Measurements from ENCODE around the gene ESYT1. TPM values are rescaled to one million over a fixed set of nuclear protein-coding genes. Genes with fewer than 3 reads are reported as not detected.

The ESYT1 gene
- total and polyA plus RNA-seq, 2 experiments from 2014 or later: 108 to 216 TPM

DNA sequence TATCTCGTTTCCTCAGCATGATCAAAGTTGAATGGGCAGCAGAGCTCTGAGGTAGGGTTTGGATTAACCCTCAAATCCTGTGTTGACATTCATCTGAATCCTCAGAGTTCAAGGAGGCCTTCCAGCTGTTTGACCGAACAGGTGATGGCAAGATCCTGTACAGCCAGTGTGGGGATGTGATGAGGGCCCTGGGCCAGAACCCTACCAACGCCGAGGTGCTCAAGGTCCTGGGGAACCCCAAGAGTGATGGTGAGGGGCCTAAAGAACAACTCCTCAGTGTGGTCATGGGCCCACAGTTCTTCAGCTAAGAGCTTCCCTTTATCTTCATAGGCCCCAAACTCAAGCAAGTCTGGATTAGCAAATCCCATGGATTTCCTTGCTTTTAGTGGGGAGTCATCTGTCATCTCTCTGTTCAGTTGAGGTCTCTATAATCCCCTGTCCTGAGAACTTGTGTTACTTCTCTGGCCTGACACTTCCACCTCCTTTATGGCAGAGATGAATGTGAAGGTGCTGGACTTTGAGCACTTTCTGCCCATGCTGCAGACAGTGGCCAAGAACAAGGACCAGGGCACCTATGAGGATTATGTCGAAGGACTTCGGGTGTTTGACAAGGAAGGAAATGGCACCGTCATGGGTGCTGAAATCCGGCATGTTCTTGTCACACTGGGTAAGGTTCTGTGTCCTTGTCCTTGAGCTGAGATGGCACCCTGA lies 31.6 kb downstream of the ESYT1 start:
- DNase-seq: no peak
- in situ Hi-C loops (cut with MboI): no loop called here
- no peaks in the 10 kb centered on the region for H3K9me3 ChIP-seq (ENCODE audit: low read depth)
- peak overlapping the region; percentile 97 for H3K9ac ChIP-seq
- H3F3A ChIP-seq (ENCODE audit: insufficient read depth): peaks cover 71% of the 10 kb centered on the region
- TF ChIP-seq EZH2phosphoT487 (IDR thresholded peaks at IDR 0.05; ENCODE audit: insufficient read depth, low read depth) (no peak), EZH2 (IDR thresholded peaks at IDR 0.05; ENCODE audit: insufficient read depth, poor library complexity, severe bottlenecking) (no peak)
- H3K27me3 ChIP-seq (replicated peaks; ENCODE audit: insufficient read depth): no peaks in the 10 kb centered on the region
- peak overlapping the region; percentile 99 for H3K4me2 ChIP-seq (ENCODE audit: unreplicated experiment)
- no peak overlapping the region for H2AFZ ChIP-seq
- WGBS, 2 experiments (ENCODE audit: low coverage in 1 of 2, low lambda C conversion rate in 2 of 2, missing lambda C conversion rate in 2 of 2): 16 to 18% methylated on average over 8 of the region's 8 CpGs
- H3K4me1 ChIP-seq (ENCODE audit: insufficient read depth): peaks cover 14% of the 10 kb centered on the region
- H3K79me2 ChIP-seq (ENCODE audit: insufficient read depth): peaks cover 46% of the 10 kb centered on the region
- 0 out of 2 replicates have a peak, but pooled peaks cover 9% of the 10 kb centered on the region for H4K20me1 ChIP-seq (ENCODE audit: insufficient read depth)
- H3K9me2 ChIP-seq (ENCODE audit: insufficient read depth): no peaks in the 10 kb centered on the region
- H3K27ac ChIP-seq: peak overlapping the region; percentile 89
- peak overlapping the region; percentile 85 for H3K4me3 ChIP-seq
- peaks cover 20% of the 10 kb centered on the region for H3K36me3 ChIP-seq (ENCODE audit: low read depth)

DNA sequence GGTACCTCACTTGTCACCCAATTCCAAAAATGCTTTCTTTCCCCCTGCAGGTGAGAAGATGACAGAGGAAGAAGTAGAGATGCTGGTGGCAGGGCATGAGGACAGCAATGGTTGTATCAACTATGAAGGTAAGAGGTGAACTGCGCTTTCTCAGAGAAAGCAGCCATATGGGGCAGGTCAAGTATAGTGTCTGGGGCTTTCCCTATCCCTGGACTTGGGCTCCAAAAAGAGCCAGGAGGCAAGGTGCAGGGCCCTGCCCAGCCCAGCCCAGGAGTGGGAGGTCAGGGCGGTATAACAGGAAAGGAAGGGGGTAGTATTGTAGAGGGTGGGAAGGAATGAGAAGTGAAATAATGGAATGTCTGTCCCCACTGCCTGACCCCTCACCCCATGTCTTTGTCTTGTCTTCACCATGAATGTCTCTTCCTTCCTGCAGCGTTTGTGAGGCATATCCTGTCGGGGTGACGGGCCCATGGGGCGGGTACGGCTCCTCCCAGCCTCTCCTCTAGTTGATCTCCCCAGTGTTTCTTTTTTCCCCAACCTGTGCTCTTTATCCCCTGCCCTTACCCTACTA lies 32.2 kb downstream of the ESYT1 start:
- DNase-seq: peak; percentile 71
- in situ Hi-C loops (cut with MboI): no loop called here
- Histone ChIP-seq H3K27me3 (replicated peaks; ENCODE audit: insufficient read depth) (no peaks in the 10 kb centered on the region), H3K4me2 (ENCODE audit: unreplicated experiment) (peak overlapping the region; percentile 99), H3K9me2 (ENCODE audit: insufficient read depth) (no peaks in the 10 kb centered on the region), H3K4me1 (ENCODE audit: insufficient read depth) (peaks cover 14% of the 10 kb centered on the region), H3K27ac (peak overlapping the region; percentile 89), H3K79me2 (ENCODE audit: insufficient read depth) (peaks cover 46% of the 10 kb centered on the region), H3K36me3 (ENCODE audit: low read depth) (peaks cover 20% of the 10 kb centered on the region), H3F3A (ENCODE audit: insufficient read depth) (peaks cover 78% of the 10 kb centered on the region), H4K20me1 (ENCODE audit: insufficient read depth) (0 out of 2 replicates have a peak, but pooled peaks cover 9% of the 10 kb centered on the region), H2AFZ (no peak overlapping the region), H3K9ac (peak overlapping the region; percentile 97), H3K9me3 (ENCODE audit: low read depth) (no peaks in the 10 kb centered on the region), H3K4me3 (peak overlapping the region; percentile 85)
- WGBS, 2 experiments (ENCODE audit: low coverage in 1 of 2, low lambda C conversion rate in 2 of 2, missing lambda C conversion rate in 2 of 2): 17% methylated on average over 7 of the region's 7 CpGs
- TF ChIP-seq EZH2phosphoT487 (IDR thresholded peaks at IDR 0.05; ENCODE audit: insufficient read depth, low read depth) (no peak), EZH2 (IDR thresholded peaks at IDR 0.05; ENCODE audit: insufficient read depth, poor library complexity, severe bottlenecking) (no peak)

DNA sequence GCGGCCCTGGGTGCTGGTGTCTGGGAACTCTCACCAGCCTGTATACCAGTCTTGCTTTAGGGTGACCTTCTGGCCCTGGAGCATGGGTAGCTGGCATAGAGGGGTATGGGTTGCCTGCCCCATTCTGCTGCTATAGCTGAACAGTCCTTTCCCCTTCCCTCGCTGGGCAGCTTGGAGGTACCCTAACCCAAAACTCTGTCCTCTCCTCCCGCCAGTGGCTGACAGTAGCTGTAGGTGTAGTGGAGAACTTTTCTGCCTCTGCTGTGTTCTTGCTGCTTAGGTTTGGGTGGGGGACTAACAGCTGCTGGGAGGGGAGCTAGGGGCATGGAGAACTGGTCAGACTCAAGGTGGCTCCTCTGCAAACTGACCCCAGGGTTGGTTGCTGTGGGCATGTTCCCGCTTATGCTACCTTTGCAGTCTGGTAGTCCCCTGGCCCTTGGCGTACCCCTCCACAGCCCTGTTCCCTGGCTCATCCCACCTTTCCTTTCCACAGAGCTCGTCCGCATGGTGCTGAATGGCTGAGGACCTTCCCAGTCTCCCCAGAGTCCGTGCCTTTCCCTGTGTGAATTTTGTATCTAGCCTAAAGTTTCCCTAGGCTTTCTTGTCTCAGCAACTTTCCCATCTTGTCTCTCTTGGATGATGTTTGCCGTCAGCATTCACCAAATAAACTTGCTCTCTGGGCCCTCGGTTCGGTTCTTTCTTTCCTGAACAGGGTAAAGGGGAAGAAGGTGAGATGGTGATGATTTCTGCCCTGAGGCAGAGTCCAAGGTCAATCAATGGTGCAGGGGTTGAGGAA lies 33.0 kb downstream of the ESYT1 start:
- Histone ChIP-seq H3K27me3 (replicated peaks; ENCODE audit: insufficient read depth) (no peaks in the 10 kb centered on the region), H3K4me1 (ENCODE audit: insufficient read depth) (peaks cover 14% of the 10 kb centered on the region), H3F3A (ENCODE audit: insufficient read depth) (peaks cover 86% of the 10 kb centered on the region), H2AFZ (no peak overlapping the region), H3K79me2 (ENCODE audit: insufficient read depth) (peaks cover 42% of the 10 kb centered on the region), H3K9me2 (ENCODE audit: insufficient read depth) (no peaks in the 10 kb centered on the region), H3K9ac (peak overlapping the region; percentile 97), H3K36me3 (ENCODE audit: low read depth) (peaks cover 20% of the 10 kb centered on the region), H3K9me3 (ENCODE audit: low read depth) (no peaks in the 10 kb centered on the region), H3K27ac (peak overlapping the region; percentile 89), H4K20me1 (ENCODE audit: insufficient read depth) (0 out of 2 replicates have a peak, but pooled peaks cover 9% of the 10 kb centered on the region), H3K4me3 (peak overlapping the region; percentile 85), H3K4me2 (ENCODE audit: unreplicated experiment) (peak overlapping the region; percentile 99)
- DNase-seq: no peak
- no peak for TF ChIP-seq EZH2phosphoT487 (IDR thresholded peaks at IDR 0.05; ENCODE audit: insufficient read depth, low read depth)
- no peak for TF ChIP-seq EZH2 (IDR thresholded peaks at IDR 0.05; ENCODE audit: insufficient read depth, poor library complexity, severe bottlenecking)
- in situ Hi-C loops (cut with MboI): no loop called here
- WGBS, 2 experiments (ENCODE audit: low coverage in 1 of 2, low lambda C conversion rate in 2 of 2, missing lambda C conversion rate in 2 of 2): 59 to 61% methylated on average over 11 of the region's 11 CpGs

DNA sequence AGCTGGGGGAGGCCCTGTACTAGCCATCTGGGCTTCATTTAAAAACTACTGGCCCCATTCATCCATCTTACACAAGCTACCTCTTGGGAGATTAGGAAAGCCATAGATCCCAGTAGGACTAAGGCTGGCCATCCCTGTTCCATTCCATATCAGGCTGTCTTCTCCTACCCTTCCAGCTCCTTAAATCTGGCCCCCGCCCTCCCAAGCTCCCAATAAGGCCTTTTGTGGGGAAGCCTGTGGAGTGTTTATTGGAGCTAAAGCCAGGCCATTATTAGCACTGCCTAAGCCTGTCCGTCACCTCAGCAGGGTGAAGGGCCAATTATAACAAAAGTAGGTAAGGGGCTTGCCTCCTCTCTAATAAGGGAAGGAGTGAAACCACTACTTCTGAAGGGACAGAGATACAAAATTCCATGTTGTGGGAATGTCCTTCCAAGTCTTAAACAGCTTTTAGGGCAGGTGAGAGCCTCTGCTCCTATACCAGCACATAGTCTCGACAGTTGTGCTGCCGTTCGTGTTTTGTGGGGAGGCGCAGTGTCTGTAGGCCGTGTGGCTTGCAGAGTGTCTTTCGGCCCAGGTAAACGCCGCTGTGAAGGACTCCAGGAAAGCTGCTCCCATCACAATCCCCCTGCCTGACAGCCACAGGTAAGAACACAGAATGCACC lies 33.8 kb downstream of the ESYT1 start:
- WGBS, 2 experiments (ENCODE audit: low coverage in 1 of 2, low lambda C conversion rate in 2 of 2, missing lambda C conversion rate in 2 of 2): 66 to 67% methylated on average over 10 of the region's 10 CpGs
- 0 out of 2 replicates have a peak, but pooled peaks cover 9% of the 10 kb centered on the region for H4K20me1 ChIP-seq (ENCODE audit: insufficient read depth)
- H3K79me2 ChIP-seq (ENCODE audit: insufficient read depth): peaks cover 37% of the 10 kb centered on the region
- peak overlapping the region; percentile 89 for H3K27ac ChIP-seq
- peak; percentile 16 for DNase-seq
- peaks cover 14% of the 10 kb centered on the region for H3K4me1 ChIP-seq (ENCODE audit: insufficient read depth)
- no peaks in the 10 kb centered on the region for H3K9me3 ChIP-seq (ENCODE audit: low read depth)
- H3K27me3 ChIP-seq (replicated peaks; ENCODE audit: insufficient read depth): no peaks in the 10 kb centered on the region
- no peaks in the 10 kb centered on the region for H3K9me2 ChIP-seq (ENCODE audit: insufficient read depth)
- peaks cover 20% of the 10 kb centered on the region for H3K36me3 ChIP-seq (ENCODE audit: low read depth)
- H3K9ac ChIP-seq: peak overlapping the region; percentile 97; the same call in 1 of the 2 replicates
- H2AFZ ChIP-seq: no peak overlapping the region
- peak overlapping the region; percentile 99 for H3K4me2 ChIP-seq (ENCODE audit: unreplicated experiment)
- H3K4me3 ChIP-seq: no peak overlapping the region
- in situ Hi-C loops (cut with MboI): no loop called here
- TF ChIP-seq EZH2phosphoT487 (IDR thresholded peaks at IDR 0.05; ENCODE audit: insufficient read depth, low read depth) (no peak), EZH2 (IDR thresholded peaks at IDR 0.05; ENCODE audit: insufficient read depth, poor library complexity, severe bottlenecking) (no peak)
- peaks cover 86% of the 10 kb centered on the region for H3F3A ChIP-seq (ENCODE audit: insufficient read depth)
